Mucosa of stomach (tissue), 1 donor: Measurements from ENCODE around the gene MMP14.
A peak's percentile ranks its signal among the peaks of the same experiment; 100 is the strongest.
"Not testable (repeated sequence)": the region's sequence is repeated elsewhere in the genome, so short reads cannot be mapped to it uniquely, and the experiment has no call there.

Experiments used
- H3K27me3 ChIP-seq: one replicate; pipeline ENCODE4 v1.7.0; 2013; ENCODE audit warnings: mild to moderate bottlenecking, low read length; ENCODE audit not compliant: control insufficient read depth, insufficient read depth
- H3K36me3 ChIP-seq: one replicate; pipeline ENCODE4 v1.7.0; 2013; ENCODE audit warnings: low read length; ENCODE audit not compliant: control insufficient read depth, insufficient read depth
- H3K4me1 ChIP-seq: one replicate; pipeline ENCODE4 v1.7.0; 2013; ENCODE audit warnings: mild to moderate bottlenecking, low read length; ENCODE audit not compliant: control insufficient read depth, insufficient read depth
- H3K4me3 ChIP-seq: one replicate; pipeline ENCODE4 v1.7.0; 2013; ENCODE audit warnings: low read length
- H3K9ac ChIP-seq: one replicate; pipeline ENCODE4 v1.7.0; 2013; ENCODE audit warnings: mild to moderate bottlenecking, low read length, moderate library complexity
- H3K9me3 ChIP-seq: one replicate; pipeline ENCODE4 v1.7.0; 2013; ENCODE audit warnings: mild to moderate bottlenecking, low read length, moderate library complexity; ENCODE audit not compliant: control insufficient read depth
- donor health status: Pancreatic carcinoma.

Gene MMP14

GRCh38 chr14:22846811-22847307, 10.5 kb downstream of the MMP14 start:
- H3K36me3 ChIP-seq, result peaks cover 32% of the 10 kb centered on the region
- H3K9ac ChIP-seq, result no peak overlapping the region
- H3K27me3 ChIP-seq, result no peaks in the 10 kb centered on the region
- H3K9me3 ChIP-seq, result no peaks in the 10 kb centered on the region
- H3K4me1 ChIP-seq, result peaks cover 37% of the 10 kb centered on the region
- no peak overlapping the region for H3K4me3 ChIP-seq

- no peak overlapping the region for H3K9ac ChIP-seq
- no peak overlapping the region for H3K4me3 ChIP-seq
- H3K4me1 ChIP-seq, result peaks cover 46% of the 10 kb centered on the region
- H3K27me3 ChIP-seq, result no peaks in the 10 kb centered on the region
- no peaks in the 10 kb centered on the region for H3K9me3 ChIP-seq
- H3K36me3 ChIP-seq, result peaks cover 22% of the 10 kb centered on the region
These were observed 11.4 kb downstream of the MMP14 start for GRCh38 chr14:22847661-22848341.

GRCh38 chr14:22848351-22849164, 12.2 kb downstream of the MMP14 start:
- Histone ChIP-seq H3K4me1 (peaks cover 54% of the 10 kb centered on the region), H3K27me3 (no peaks in the 10 kb centered on the region), H3K9ac (no peak overlapping the region), H3K4me3 (no peak overlapping the region), H3K36me3 (peaks cover 15% of the 10 kb centered on the region), H3K9me3 (no peaks in the 10 kb centered on the region)

- no peak overlapping the region for H3K4me3 ChIP-seq
- no peaks in the 10 kb centered on the region for H3K27me3 ChIP-seq
- peaks cover 56% of the 10 kb centered on the region for H3K4me1 ChIP-seq
- peaks cover 12% of the 10 kb centered on the region for H3K36me3 ChIP-seq
- H3K9me3 ChIP-seq, result no peaks in the 10 kb centered on the region
- H3K9ac ChIP-seq, result no peak overlapping the region
These were observed 12.9 kb downstream of the MMP14 start for GRCh38 chr14:22849212-22849819.

- H3K4me1 ChIP-seq, result peaks cover 59% of the 10 kb centered on the region
These were observed 14.8 kb downstream of the MMP14 start for GRCh38 chr14:22850944-22851764.

GRCh38 chr14:22852178-22852577, 15.8 kb downstream of the MMP14 start:
- not testable (repeated sequence) for H3K9me3 ChIP-seq, H3K4me3 ChIP-seq
- H3K4me1 ChIP-seq, result peaks cover 50% of the 10 kb centered on the region

More at GRCh38 chr14:22850944-22851764, 14.8 kb downstream of the MMP14 start:
- Histone ChIP-seq H3K4me3 (no peak overlapping the region), H3K9me3 (no peaks in the 10 kb centered on the region), H3K9ac (peak overlapping the region; percentile 40), H3K27me3 (no peaks in the 10 kb centered on the region), H3K36me3 (peaks cover 1% of the 10 kb centered on the region)

GRCh38 chr14:22852599-22852939, 16.2 kb downstream of the MMP14 start:
- Histone ChIP-seq H3K9me3 (no peaks in the 10 kb centered on the region), H3K4me1 (peaks cover 50% of the 10 kb centered on the region), H3K9ac (peak overlapping the region; percentile 71), H3K27me3 (no peaks in the 10 kb centered on the region), H3K4me3 (peak overlapping the region; percentile 46), H3K36me3 (no peaks in the 10 kb centered on the region)

More at GRCh38 chr14:22852178-22852577, 15.8 kb downstream of the MMP14 start:
- H3K27me3 ChIP-seq, H3K36me3 ChIP-seq: not testable (repeated sequence)
- peak overlapping the region; percentile 71 for H3K9ac ChIP-seq

GRCh38 chr14:22852940-22853767, 16.8 kb downstream of the MMP14 start:
- H3K9me3 ChIP-seq, result no peaks in the 10 kb centered on the region
- no peaks in the 10 kb centered on the region for H3K36me3 ChIP-seq
- peak overlapping the region; percentile 46 for H3K4me3 ChIP-seq
- peak overlapping the region; percentile 71 for H3K9ac ChIP-seq
- peaks cover 45% of the 10 kb centered on the region for H3K4me1 ChIP-seq
- no peaks in the 10 kb centered on the region for H3K27me3 ChIP-seq

GRCh38 chr14:22854296-22854695, 17.9 kb downstream of the MMP14 start:
- not testable (repeated sequence) for H3K9me3 ChIP-seq, H3K9ac ChIP-seq, H3K4me3 ChIP-seq, H3K27me3 ChIP-seq, H3K36me3 ChIP-seq
- peaks cover 37% of the 10 kb centered on the region for H3K4me1 ChIP-seq

GRCh38 chr14:22854963-22855724, 18.8 kb downstream of the MMP14 start:
- Histone ChIP-seq H3K4me3 (no peak overlapping the region), H3K9ac (no peak overlapping the region), H3K27me3 (no peaks in the 10 kb centered on the region), H3K4me1 (peaks cover 37% of the 10 kb centered on the region), H3K36me3 (no peaks in the 10 kb centered on the region), H3K9me3 (no peaks in the 10 kb centered on the region)
